ENCODE results near the gene ENPP1. TPM values are rescaled to one million over a fixed set of nuclear protein-coding genes. Genes with fewer than 3 reads are reported as not detected.
"Not testable (repeated sequence)": the region's sequence is repeated elsewhere in the genome, so short reads cannot be mapped to it uniquely, and the experiment has no call there.

Gene ENPP1
- polyA plus RNA-seq, 1 experiment, result 30.4 TPM

- Histone ChIP-seq H3K4me3 (ENCODE audit: low read depth, low read length) (no peak overlapping the region), H3K27me3 (ENCODE audit: control insufficient read depth, insufficient read depth, low read length) (no peaks in the 10 kb centered on the region), H3K27ac (ENCODE audit: low read depth, low read length) (no peak overlapping the region), H3K9me3 (ENCODE audit: control insufficient read depth, insufficient read depth, low read length) (no peaks in the 10 kb centered on the region)
- CTCF ChIA-PET, result interaction anchor here (1.4 to 1.5 kb wide), 2 partner anchors 55 to 160 kb away, joined by 3 to 4 read pairs; no protein-coding TSS in a partner anchor
- POLR2A ChIA-PET, result no interaction called here
- no peak for TF ChIP-seq CTCF (IDR thresholded peaks at IDR 0.05; ENCODE audit: low read depth, low read length)
- no peak for DNase-seq (ENCODE audit: low read depth, low spot score)
Measured at GRCh38 chr6:131854803-131855202, 47.0 kb downstream of the ENPP1 start.

- Histone ChIP-seq H3K9me3 (ENCODE audit: control insufficient read depth, insufficient read depth, low read length) (no peaks in the 10 kb centered on the region), H3K27ac (ENCODE audit: low read depth, low read length) (no peak overlapping the region), H3K4me3 (ENCODE audit: low read depth, low read length) (no peak overlapping the region), H3K27me3 (ENCODE audit: control insufficient read depth, insufficient read depth, low read length) (no peaks in the 10 kb centered on the region)
- ChIA-PET CTCF (interaction anchor here (0.7 to 1.0 kb wide), 3 partner anchors 51 to 164 kb away, joined by 3 to 5 read pairs (median 4); no protein-coding TSS in a partner anchor), POLR2A (interaction anchor here (0.8 kb wide), 1 partner anchor 92 kb away, joined by 7 read pairs; the partner anchor contains the start of gene CCN2)
- no peak for DNase-seq (ENCODE audit: low read depth, low spot score)
- no peak for TF ChIP-seq CTCF (IDR thresholded peaks at IDR 0.05; ENCODE audit: low read depth, low read length)
Measured at GRCh38 chr6:131858765-131859415, 51.1 kb downstream of the ENPP1 start.

GRCh38 chr6:131859658-131860057, 51.8 kb downstream of the ENPP1 start:
- H3K9me3 ChIP-seq (ENCODE audit: control insufficient read depth, insufficient read depth, low read length); POLR2A ChIA-PET; H3K27me3 ChIP-seq (ENCODE audit: control insufficient read depth, insufficient read depth, low read length); H3K27ac ChIP-seq (ENCODE audit: low read depth, low read length); CTCF ChIA-PET; H3K4me3 ChIP-seq (ENCODE audit: low read depth, low read length); DNase-seq (ENCODE audit: low read depth, low spot score): not testable (repeated sequence)

GRCh38 chr6:131861381-131861780, 53.6 kb downstream of the ENPP1 start:
- H3K27me3 ChIP-seq (ENCODE audit: control insufficient read depth, insufficient read depth, low read length), result no peaks in the 10 kb centered on the region
- ChIA-PET CTCF (interaction anchor here (1.3 to 1.5 kb wide), 2 partner anchors 49 to 166 kb away, joined by 4 to 6 read pairs; no protein-coding TSS in a partner anchor), POLR2A (no interaction called here)
- H3K4me3 ChIP-seq (ENCODE audit: low read depth, low read length), result no peak overlapping the region
- no peak overlapping the region for H3K27ac ChIP-seq (ENCODE audit: low read depth, low read length)
- H3K9me3 ChIP-seq (ENCODE audit: control insufficient read depth, insufficient read depth, low read length), result no peaks in the 10 kb centered on the region
- no peak for DNase-seq (ENCODE audit: low read depth, low spot score)
- no peak for TF ChIP-seq CTCF (IDR thresholded peaks at IDR 0.05; ENCODE audit: low read depth, low read length)

GRCh38 chr6:131862476-131862875, 54.7 kb downstream of the ENPP1 start:
- ChIA-PET POLR2A (no interaction called here), CTCF (no interaction called here)
- TF ChIP-seq CTCF (IDR thresholded peaks at IDR 0.05; ENCODE audit: low read depth, low read length), result no peak
- Histone ChIP-seq H3K4me3 (ENCODE audit: low read depth, low read length) (no peak overlapping the region), H3K27me3 (ENCODE audit: control insufficient read depth, insufficient read depth, low read length) (no peaks in the 10 kb centered on the region), H3K9me3 (ENCODE audit: control insufficient read depth, insufficient read depth, low read length) (no peaks in the 10 kb centered on the region), H3K27ac (ENCODE audit: low read depth, low read length) (no peak overlapping the region)
- DNase-seq (ENCODE audit: low read depth, low spot score), result no peak

All from AG04450 (cell line).